Ramos (cell line): ENCODE measurements around the gene PLEKHA3.
"Not testable (repeated sequence)": the region's sequence is repeated elsewhere in the genome, so short reads cannot be mapped to it uniquely, and the experiment has no call there.

Experiments
- in situ Hi-C: fragments of 300-500 bp; cut with MboI; formaldehyde crosslinking; loops from one replicate; pipeline ENCODE4 v1.14.3; 2022; ENCODE audit warnings: low sequenced_read_pairs; ENCODE audit not compliant: unreplicated experiment

Gene PLEKHA3

GRCh38 chr2:178480227-178481181 is at the start of gene PLEKHA3:
Gene PLEKHA3, plus strand, starts transcription at chr2:178480457. Its CDS starts 413 bp downstream, at chr2:178480870.
- in situ Hi-C loops = no loop called here

GRCh38 chr2:178436662-178437061 is 43.6 kb upstream of the PLEKHA3 start:
- in situ Hi-C loops = no loop called here

- in situ Hi-C loops = no loop called here
Measured at GRCh38 chr2:178441426-178441825, 38.8 kb upstream of the PLEKHA3 start.

- in situ Hi-C loops = no loop called here
Measured at GRCh38 chr2:178448968-178449661, 31.1 kb upstream of the PLEKHA3 start.

- in situ Hi-C loops = no loop called here
Measured at GRCh38 chr2:178449700-178450523, 30.3 kb upstream of the PLEKHA3 start.

- in situ Hi-C loops = no loop called here
Measured at GRCh38 chr2:178450524-178450773, 29.8 kb upstream of the PLEKHA3 start.

DNA sequence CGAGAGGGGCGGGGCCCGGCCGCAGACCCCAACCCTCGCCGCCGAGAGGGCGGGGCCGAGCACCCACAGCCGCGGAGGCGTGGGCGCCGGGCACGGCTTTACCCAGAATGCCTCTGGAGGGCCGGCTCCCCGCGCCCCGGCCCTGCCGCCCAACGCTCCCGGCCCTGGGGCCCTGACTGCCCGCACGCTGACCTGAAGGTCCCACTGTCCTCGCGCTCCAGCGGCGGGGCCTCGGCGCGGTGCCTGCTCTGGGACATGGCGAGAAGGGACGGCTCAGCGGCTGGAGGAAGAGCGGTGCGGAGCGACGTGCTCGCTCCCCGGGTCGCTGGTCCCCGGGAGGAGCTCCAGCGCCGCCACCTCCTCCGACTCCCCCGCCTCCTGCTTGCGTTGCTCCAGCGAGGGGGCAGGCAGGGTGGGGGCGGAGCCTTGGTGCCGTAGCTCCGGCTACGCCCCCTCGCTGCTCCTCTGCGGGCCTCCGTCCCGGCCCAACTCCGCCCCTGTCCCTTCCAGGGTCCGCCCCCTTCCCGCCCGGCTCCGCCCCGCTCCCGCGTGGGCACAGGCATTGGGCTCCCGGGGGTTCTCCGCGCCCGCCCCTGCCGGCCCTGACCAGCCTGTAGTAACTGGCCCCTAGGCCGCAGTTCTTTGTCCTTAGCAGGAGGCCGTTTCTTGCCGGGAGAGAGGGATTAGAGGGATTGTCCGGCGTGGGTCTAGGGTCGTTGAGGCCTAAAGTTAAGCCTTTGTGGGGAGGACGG is 29.3 kb upstream of the PLEKHA3 start, which contains the start of the genes PJVK and PRKRA:
Gene PJVK (plus strand): TSS at position 605 of the 752 bp plus-strand sequence. CDS start 2,032 bp downstream, outside the sequence.
Gene PRKRA (minus strand): TSS at position 402 of the 752 bp plus-strand sequence. CDS start 145 bp downstream, at position 257.
- in situ Hi-C loops = no loop called here

DNA sequence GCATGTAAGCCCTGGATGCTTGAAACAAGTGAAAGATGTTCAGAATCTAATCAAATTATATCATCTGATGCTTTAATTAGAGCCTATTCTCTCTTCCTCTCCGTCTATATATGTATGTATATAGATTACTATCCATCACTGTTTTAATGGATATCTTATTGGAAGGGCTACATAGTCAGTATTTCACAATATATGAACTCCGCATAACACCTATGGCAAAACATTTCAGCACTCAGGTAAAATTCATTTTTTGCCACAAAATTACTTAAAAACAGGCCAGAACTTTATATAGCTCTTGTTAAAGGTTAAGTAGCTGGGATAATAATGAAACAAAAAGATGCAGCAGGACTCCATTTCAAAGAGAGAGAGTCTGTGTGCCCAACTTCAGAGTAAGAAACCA is 27.9 kb upstream of the PLEKHA3 start:
- in situ Hi-C loops = no loop called here

GRCh38 chr2:178452870-178453269 is 27.4 kb upstream of the PLEKHA3 start:
- in situ Hi-C loops = no loop called here

- in situ Hi-C loops = no loop called here
Measured at GRCh38 chr2:178455947-178456346, 24.3 kb upstream of the PLEKHA3 start.

DNA sequence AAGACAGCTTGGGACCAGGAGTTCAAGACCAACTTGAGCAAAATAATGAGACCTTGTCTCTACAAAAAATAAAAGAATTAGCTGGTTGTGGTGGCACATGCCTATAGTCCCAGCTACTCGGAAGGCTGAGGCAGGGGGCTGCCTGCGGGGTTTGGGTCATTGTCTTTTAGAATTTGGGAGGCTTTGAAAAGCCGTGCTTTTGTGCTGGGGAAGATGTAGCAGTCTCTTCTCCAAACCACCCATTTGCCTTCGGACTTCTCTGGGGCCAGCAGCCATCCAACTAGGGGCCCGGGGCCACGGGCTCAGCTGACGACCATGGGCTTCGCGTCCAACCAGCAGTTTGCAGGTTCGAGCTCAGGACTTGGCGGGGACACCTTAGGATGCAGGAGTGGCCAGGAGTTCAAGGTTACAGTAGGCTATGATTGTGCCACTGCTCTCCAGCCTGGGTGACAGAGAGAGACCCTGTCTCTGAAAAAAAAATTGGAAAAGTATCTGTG is 22.8 kb upstream of the PLEKHA3 start:
- in situ Hi-C loops = no loop called here

DNA sequence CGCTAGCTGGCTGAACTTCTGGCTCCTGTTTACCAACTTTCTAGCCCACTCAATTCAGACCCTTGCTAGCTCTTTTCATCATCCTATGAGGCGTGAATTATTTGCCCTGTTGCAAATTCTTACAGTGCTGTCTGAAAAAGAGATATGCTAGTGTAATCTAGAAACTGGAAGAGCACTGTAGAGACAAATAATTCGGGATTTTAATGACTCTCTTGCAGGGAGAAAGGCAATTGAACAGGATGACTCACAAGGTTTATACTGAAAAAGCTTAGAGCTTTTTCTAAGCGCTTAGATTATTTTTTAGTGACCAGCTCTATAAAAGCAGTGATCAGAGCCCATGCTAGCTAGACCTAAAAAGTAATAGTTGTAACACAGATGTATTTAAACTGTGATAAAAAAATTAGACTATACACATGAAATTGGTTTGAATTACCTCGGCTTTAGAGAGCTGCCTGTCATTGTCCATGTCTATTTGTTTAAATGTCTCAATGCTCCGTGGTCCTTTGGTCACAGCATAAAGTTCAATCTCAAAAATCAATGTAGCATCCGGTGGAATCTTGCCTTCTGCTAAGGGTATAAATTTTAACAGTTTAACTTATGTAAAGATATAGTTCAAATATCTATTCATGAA is 10.9 kb upstream of the PLEKHA3 start:
- in situ Hi-C loops = no loop called here

GRCh38 chr2:178471313-178471712 is 8.9 kb upstream of the PLEKHA3 start:
- in situ Hi-C loops = not testable (repeated sequence)

GRCh38 chr2:178473373-178473772 is 6.9 kb upstream of the PLEKHA3 start:
- in situ Hi-C loops = no loop called here

GRCh38 chr2:178473931-178474330 is 6.3 kb upstream of the PLEKHA3 start:
- in situ Hi-C loops = no loop called here

DNA sequence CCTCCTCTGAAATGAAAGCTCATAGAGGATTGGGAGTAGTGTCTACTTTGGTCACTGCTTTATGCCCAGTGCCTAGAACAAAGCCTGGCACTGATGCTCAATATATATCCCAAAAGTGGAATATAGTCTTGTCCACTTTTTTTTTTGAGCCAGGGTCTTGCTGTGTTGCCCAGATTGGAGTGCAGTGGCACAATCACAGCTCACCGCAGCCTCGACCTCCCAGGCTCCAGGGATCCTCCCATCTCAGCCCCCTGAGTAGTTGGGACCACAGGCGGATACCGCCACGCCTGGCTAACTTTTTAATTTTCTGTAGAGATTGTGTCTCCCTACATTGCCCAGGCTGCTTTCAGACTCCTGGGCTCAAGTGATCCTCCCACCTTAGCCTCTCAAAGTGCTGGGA is 5.7 kb upstream of the PLEKHA3 start:
- in situ Hi-C loops = no loop called here

DNA sequence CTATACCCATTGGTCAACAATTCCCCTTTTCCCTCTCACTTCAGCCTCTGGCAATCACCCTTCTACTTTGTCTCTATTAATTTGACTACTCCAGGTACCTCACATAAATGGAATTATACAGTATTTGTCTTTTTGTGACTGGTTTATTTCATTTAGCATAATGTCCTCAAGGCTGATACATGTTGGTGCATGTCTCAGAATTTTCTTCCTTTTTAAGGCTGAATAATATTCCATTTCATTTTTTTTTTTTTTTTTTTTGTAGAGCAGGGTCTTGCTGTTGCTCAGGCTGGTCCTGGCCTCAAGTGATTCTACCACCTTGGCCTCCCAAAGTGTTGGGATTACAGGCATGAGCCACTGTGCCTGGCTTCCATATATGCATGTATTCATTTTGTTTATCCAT is 3.8 kb upstream of the PLEKHA3 start:
- in situ Hi-C loops = no loop called here

- in situ Hi-C loops = no loop called here
Measured at GRCh38 chr2:178477443-178478129, 2.7 kb upstream of the PLEKHA3 start.

- in situ Hi-C loops = no loop called here
Measured at GRCh38 chr2:178478130-178478438, 2.2 kb upstream of the PLEKHA3 start.
